CD8-positive, alpha-beta memory T cell (primary cell): ENCODE measurements around the gene SEC11A. TPM values are rescaled to one million over a fixed set of nuclear protein-coding genes. Genes with fewer than 3 reads are reported as not detected.

Experiments
- CTCF ChIA-PET: fragments of 350-600 bp; sonication (Branson Sonifier 250); formaldehyde crosslinking; loops from one replicate; lab custom pipeline; 2021; ENCODE audit warnings: antibody characterized with exemption; lab: Charles Lee
- POLR2A ChIA-PET: fragments of 350-600 bp; sonication (Branson Sonifier 250); formaldehyde crosslinking; loops from one replicate; lab custom pipeline; 2021; ENCODE audit warnings: antibody characterized with exemption; lab: Charles Lee
- DNase-seq, 5 donors: peaks; one replicate each; pipeline versions ENCODE4 v3.0.0 to v3.0.0-alpha.2; 2020 to 2022; ENCODE audit warnings: mixed read lengths in 1 of 5
- H3K27ac ChIP-seq: one replicate; pipeline ENCODE4 v1.7.0; 2013; ENCODE audit warnings: low read depth, mild to moderate bottlenecking, low read length, moderate library complexity
- H3K27me3 ChIP-seq: 2 replicates; pipeline ENCODE4 v1.7.0; 2013; ENCODE audit warnings: low read length, mild to moderate bottlenecking; ENCODE audit not compliant: insufficient read depth, poor library complexity, severe bottlenecking
- H3K36me3 ChIP-seq: 2 replicates; pipeline ENCODE4 v1.7.0; 2013; ENCODE audit warnings: mild to moderate bottlenecking, low read length, moderate library complexity; ENCODE audit not compliant: insufficient read depth
- H3K4me1 ChIP-seq: 2 replicates; pipeline ENCODE4 v1.7.0; 2013; ENCODE audit warnings: mild to moderate bottlenecking, low read length, moderate library complexity; ENCODE audit not compliant: insufficient read depth
- H3K4me3 ChIP-seq: 2 replicates; pipeline ENCODE4 v1.7.0; 2013; ENCODE audit warnings: mild to moderate bottlenecking, low read length
- H3K9me3 ChIP-seq: 2 replicates; pipeline ENCODE4 v1.7.0; 2013; ENCODE audit warnings: mild to moderate bottlenecking, low read length
- H3K27ac Mint-ChIP-seq, 8 donors: one replicate each; pipeline ENCODE4 v1.8.0; 2020 to 2021; ENCODE audit warnings: mixed read lengths in 8 of 8, mild to moderate bottlenecking in 6 of 8, inconsistent platforms in 3 of 8, moderate library complexity in 3 of 8
- H3K27me3 Mint-ChIP-seq, 2 donors: one replicate each; pipeline ENCODE4 v1.8.0; 2020 to 2021; ENCODE audit warnings: mixed read lengths in 2 of 2, mild to moderate bottlenecking in 1 of 2, moderate library complexity in 1 of 2
- H3K36me3 Mint-ChIP-seq, 3 donors: one replicate each; pipeline ENCODE4 v1.8.0; 2020 to 2021; ENCODE audit warnings: mixed read lengths in 3 of 3, inconsistent platforms in 1 of 3, mild to moderate bottlenecking in 1 of 3
- H3K4me1 Mint-ChIP-seq, 3 donors: one replicate each; pipeline ENCODE4 v1.8.0; 2020 to 2021; ENCODE audit warnings: mixed read lengths in 3 of 3, inconsistent platforms in 1 of 3, mild to moderate bottlenecking in 1 of 3
- H3K4me3 Mint-ChIP-seq, 7 donors: one replicate each; pipeline ENCODE4 v1.8.0; 2020 to 2021; ENCODE audit warnings: mixed read lengths in 7 of 7, mild to moderate bottlenecking in 6 of 7, moderate library complexity in 4 of 7, inconsistent platforms in 2 of 7
- H3K9me3 Mint-ChIP-seq, 5 donors: one replicate each; pipeline ENCODE4 v1.8.0; 2020 to 2022; ENCODE audit warnings: mixed read lengths in 5 of 5, mild to moderate bottlenecking in 3 of 5, moderate library complexity in 2 of 5, inconsistent platforms in 1 of 5
- polyA plus RNA-seq: library from polyadenylated mRNA; unstranded; fragments of 300-500 nt; fragmentation: Illumina TruSeq; gene quantifications from one replicate; pipeline ENCODE4 v1.2.3, GENCODE V29; 2021
- total RNA-seq, 2 experiments: library from RNA; stranded (reverse); gene quantifications; one replicate each; pipeline ENCODE4 v1.2.3, GENCODE V29; 2021

SEC11A gene
- total and polyA plus RNA-seq, 3 experiments from 2014 or later, result 132 to 134 (median 133) TPM

DNA sequence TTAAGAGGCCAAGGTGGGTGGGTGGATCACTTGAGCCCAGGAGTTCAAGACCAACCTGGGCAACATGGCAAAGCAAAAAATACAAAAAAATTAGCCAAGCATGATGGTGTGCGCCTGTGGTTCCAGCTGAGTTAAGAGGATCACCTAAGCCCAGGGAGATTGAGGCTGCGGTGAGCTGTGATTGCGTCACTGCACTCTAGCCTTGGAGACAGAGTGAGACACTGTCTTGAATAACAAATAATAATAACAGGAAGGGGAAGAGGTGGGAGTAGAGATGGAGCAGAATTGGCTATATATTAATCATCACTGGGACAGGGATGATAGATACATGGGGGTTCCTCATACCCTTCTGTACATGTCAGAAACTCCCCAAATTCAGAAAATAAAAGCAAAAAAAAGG is 34.1 kb downstream of the SEC11A start:
- no peaks in the 10 kb centered on the region for H3K4me1 ChIP-seq
- H3K9me3 ChIP-seq, result no peaks in the 10 kb centered on the region
- peak in 2 of 5 donors; percentile 7 to 53 for DNase-seq
- H3K27ac ChIP-seq, result no peak overlapping the region
- H3K27me3 ChIP-seq, result no peaks in the 10 kb centered on the region
- Mint-ChIP-seq H3K27me3 (no peaks in the 10 kb centered on the region), H3K4me3 (no peak overlapping the region), H3K9me3 (no peaks in the 10 kb centered on the region), H3K4me1 (peaks cover 10 to 21% (median 18%) of the 10 kb centered on the region in 3 donors), H3K27ac (peak overlapping the region in 7 of 8 donors; percentile 18 to 76 (median 39)), H3K36me3 (peaks cover 0 to 66% (median 5%) of the 10 kb centered on the region in 3 donors)
- peaks cover 11% of the 10 kb centered on the region for H3K36me3 ChIP-seq
- no peak overlapping the region for H3K4me3 ChIP-seq
- CTCF ChIA-PET, result interaction anchor here (1.1 to 1.7 kb wide), 2 partner anchors 28 to 33 kb away, joined by 3 read pairs; partner anchors contain the start of genes SEC11A and WDR73
- POLR2A ChIA-PET, result no interaction called here

- H3K36me3 ChIP-seq, result peaks cover 25% of the 10 kb centered on the region
- H3K4me3 ChIP-seq, result no peak overlapping the region
- H3K27me3 ChIP-seq, result no peaks in the 10 kb centered on the region
- Mint-ChIP-seq H3K9me3 (no peaks in the 10 kb centered on the region), H3K27ac (peak overlapping the region in 5 of 8 donors; percentile 1 to 82 (median 48)), H3K36me3 (peaks cover 4 to 72% (median 11%) of the 10 kb centered on the region in 3 donors), H3K4me1 (peaks cover 3 to 8% (median 7%) of the 10 kb centered on the region in 3 donors), H3K27me3 (no peaks in the 10 kb centered on the region), H3K4me3 (no peak overlapping the region)
- CTCF ChIA-PET, result interaction anchor here (1.1 kb wide), 1 partner anchor 12 kb away, joined by 3 read pairs; no protein-coding TSS in a partner anchor
- H3K9me3 ChIP-seq, result no peaks in the 10 kb centered on the region
- POLR2A ChIA-PET, result interaction anchor here (0.5 kb wide), 1 partner anchor 26 kb away, joined by 3 read pairs; no protein-coding TSS in a partner anchor
- H3K4me1 ChIP-seq, result no peaks in the 10 kb centered on the region
- DNase-seq, result no peak
- no peak overlapping the region for H3K27ac ChIP-seq
These were observed 44.7 kb downstream of the SEC11A start for GRCh38 chr15:84671211-84671610.

GRCh38 chr15:84669726-84670125 is 46.2 kb downstream of the SEC11A start:
- Histone ChIP-seq H3K36me3 (peaks cover 25% of the 10 kb centered on the region), H3K4me3 (no peak overlapping the region), H3K4me1 (no peaks in the 10 kb centered on the region), H3K9me3 (no peaks in the 10 kb centered on the region), H3K27me3 (no peaks in the 10 kb centered on the region), H3K27ac (no peak overlapping the region)
- Mint-ChIP-seq H3K27ac (peak overlapping the region in 4 of 8 donors; percentile 26 to 70 (median 40)), H3K9me3 (no peaks in the 10 kb centered on the region), H3K4me1 (peaks cover 0 to 4% (median 0%) of the 10 kb centered on the region in 3 donors), H3K36me3 (peaks cover 4 to 73% (median 13%) of the 10 kb centered on the region in 3 donors), H3K27me3 (no peaks in the 10 kb centered on the region), H3K4me3 (no peak overlapping the region)
- ChIA-PET CTCF (no interaction called here), POLR2A (no interaction called here)
- no peak for DNase-seq

- H3K27ac Mint-ChIP-seq, result peak overlapping the region in 7 of 8 donors; percentile 10 to 68 (median 43)
- Histone ChIP-seq H3K4me1 (no peaks in the 10 kb centered on the region), H3K9me3 (no peaks in the 10 kb centered on the region), H3K4me3 (no peak overlapping the region), H3K27ac (no peak overlapping the region), H3K36me3 (peaks cover 25% of the 10 kb centered on the region), H3K27me3 (no peaks in the 10 kb centered on the region)
- peaks cover 0 to 4% (median 0%) of the 10 kb centered on the region in 3 donors for H3K4me1 Mint-ChIP-seq
- POLR2A ChIA-PET, result no interaction called here
- no peak overlapping the region for H3K4me3 Mint-ChIP-seq
- no peaks in the 10 kb centered on the region for H3K9me3 Mint-ChIP-seq
- CTCF ChIA-PET, result no interaction called here
- no peak for DNase-seq
- no peaks in the 10 kb centered on the region for H3K27me3 Mint-ChIP-seq
- peaks cover 4 to 67% (median 13%) of the 10 kb centered on the region in 3 donors for H3K36me3 Mint-ChIP-seq
These were observed 47.5 kb downstream of the SEC11A start for GRCh38 chr15:84668221-84668982.

- CTCF ChIA-PET, result no interaction called here
- no peaks in the 10 kb centered on the region for H3K27me3 Mint-ChIP-seq
- POLR2A ChIA-PET, result no interaction called here
These were observed 49.6 kb downstream of the SEC11A start for GRCh38 chr15:84666373-84666772.

GRCh38 chr15:84661001-84661400 is 54.9 kb downstream of the SEC11A start:
- no peaks in the 10 kb centered on the region for H3K9me3 ChIP-seq
- DNase-seq, result no peak
- peaks cover 13% of the 10 kb centered on the region for H3K4me1 ChIP-seq
- Mint-ChIP-seq H3K4me3 (no peak overlapping the region), H3K27me3 (peaks cover 0 to 2% of the 10 kb centered on the region in 2 donors), H3K27ac (peak overlapping the region in 2 of 8 donors; percentile 33 to 83), H3K4me1 (peaks cover 18 to 29% (median 27%) of the 10 kb centered on the region in 3 donors), H3K9me3 (no peaks in the 10 kb centered on the region), H3K36me3 (peaks cover 0 to 14% (median 1%) of the 10 kb centered on the region in 3 donors)
- H3K4me3 ChIP-seq, result no peak overlapping the region
- POLR2A ChIA-PET, result interaction anchor here (0.6 kb wide), 1 partner anchor 86 kb away, joined by 6 read pairs; no protein-coding TSS in a partner anchor
- H3K27me3 ChIP-seq, result no peaks in the 10 kb centered on the region
- H3K36me3 ChIP-seq, result no peaks in the 10 kb centered on the region
- no peak overlapping the region for H3K27ac ChIP-seq
- CTCF ChIA-PET, result interaction anchor here (0.9 to 1.1 kb wide), 2 partner anchors 44 to 73 kb away, joined by 3 read pairs; no protein-coding TSS in a partner anchor

More at GRCh38 chr15:84666373-84666772, 49.6 kb downstream of the SEC11A start:
- Mint-ChIP-seq H3K4me3 (no peak overlapping the region), H3K36me3 (peaks cover 4 to 58% (median 13%) of the 10 kb centered on the region in 3 donors), H3K9me3 (no peaks in the 10 kb centered on the region), H3K4me1 (no peaks in the 10 kb centered on the region), H3K27ac (peak overlapping the region; percentile 8 to 77 (median 51))
- no peak overlapping the region for H3K27ac ChIP-seq
- peaks cover 24% of the 10 kb centered on the region for H3K36me3 ChIP-seq
- DNase-seq, result no peak
- H3K4me1 ChIP-seq, result no peaks in the 10 kb centered on the region
- no peaks in the 10 kb centered on the region for H3K27me3 ChIP-seq
- no peaks in the 10 kb centered on the region for H3K9me3 ChIP-seq
- H3K4me3 ChIP-seq, result no peak overlapping the region

- H3K9me3 Mint-ChIP-seq, result no peaks in the 10 kb centered on the region
- no peak overlapping the region for H3K27ac ChIP-seq
- POLR2A ChIA-PET, result interaction anchor here (0.6 kb wide), 1 partner anchor 70 kb away, joined by 4 read pairs; no protein-coding TSS in a partner anchor
- no peaks in the 10 kb centered on the region for H3K9me3 ChIP-seq
- peaks cover 15% of the 10 kb centered on the region for H3K4me1 ChIP-seq
- peaks cover 0 to 2% of the 10 kb centered on the region in 2 donors for H3K27me3 Mint-ChIP-seq
- H3K36me3 ChIP-seq, result no peaks in the 10 kb centered on the region
- no peaks in the 10 kb centered on the region for H3K27me3 ChIP-seq
- peak overlapping the region in 6 of 8 donors; percentile 55 to 83 (median 73) for H3K27ac Mint-ChIP-seq
- H3K4me3 ChIP-seq, result no peak overlapping the region
- CTCF ChIA-PET, result interaction anchor here (1.2 to 2.7 kb wide), 6 partner anchors 11 to 268 kb away, joined by 3 to 17 read pairs (median 7); partner anchors contain the start of gene SEC11A
- H3K36me3 Mint-ChIP-seq, result peaks cover 0 to 7% (median 1%) of the 10 kb centered on the region in 3 donors
- H3K4me3 Mint-ChIP-seq, result peak overlapping the region in 4 of 7 donors; percentile 31 to 85 (median 36)
- H3K4me1 Mint-ChIP-seq, result peaks cover 21 to 35% (median 34%) of the 10 kb centered on the region in 3 donors
- no peak for DNase-seq
These were observed 55.8 kb downstream of the SEC11A start for GRCh38 chr15:84659904-84660781.
